Body of pancreas (tissue), 4 donors: ENCODE measurements around the gene DDX1. TPM values are rescaled to one million over a fixed set of nuclear protein-coding genes. Genes with fewer than 3 reads are reported as not detected.

Experiments used
- ATAC-seq: fragments of 150-250 bp; one replicate; pipeline ENCODE4 v1.9.1; 2016
- DNase-seq, 4 donors: peaks; one replicate each; pipeline ENCODE4 v3.0.0-alpha.2; 2019
- H3K27ac ChIP-seq, 4 donors: fragments of 200-600 bp; sonication (generic); 1 replicate in 3 of 4; 2 replicates in 1 of 4; pipeline versions ENCODE4 v1.5.1 to v1.6.1; 2016 to 2019; ENCODE audit warnings: mild to moderate bottlenecking in 1 of 4, mixed read lengths in 1 of 4, moderate library complexity in 1 of 4
- H3K27me3 ChIP-seq, 2 donors: fragments of 200-600 bp; sonication (generic); one replicate each; pipeline ENCODE4 v1.6.0; 2016; ENCODE audit warnings: mild to moderate bottlenecking in 1 of 2
- H3K36me3 ChIP-seq, 2 donors: fragments of 200-600 bp; sonication (generic); replicated peaks in 1 of 2; 2 replicates each; pipeline ENCODE4 v1.5.1; 2016; ENCODE audit warnings: low read depth in 2 of 2; ENCODE audit not compliant: insufficient read depth in 1 of 2
- H3K4me1 ChIP-seq: fragments of 200-600 bp; sonication (generic); one replicate; pipeline ENCODE4 v1.6.0; 2016
- H3K4me3 ChIP-seq, 2 donors: fragments of 200-600 bp; sonication (generic); 1 replicate in 1 of 2; 2 replicates in 1 of 2; pipeline ENCODE4 v1.5.1; 2016 to 2019
- H3K9me3 ChIP-seq, 3 donors: fragments of 200-600 bp; sonication (generic); 1 replicate in 2 of 3; 2 replicates in 1 of 3; pipeline ENCODE4 v1.5.1; 2016
- POLR2A ChIP-seq, 3 donors: fragments of 450-650 bp; IDR thresholded peaks; one replicate each; pipeline ENCODE4 v1.6.1; 2016; ENCODE audit warnings: antibody characterized with exemption in 3 of 3, mild to moderate bottlenecking in 2 of 3
- WGBS, 2 donors: methylation state at CpG; one replicate each; pipeline ENCODE4 v1.1.5; 2017; 5-methylcytosine and 5-hydroxymethylcytosine counted together
- intact Hi-C: fragments of 100-400 bp; cut with DNase I; formaldehyde crosslinking; loops from one replicate; pipeline ENCODE4 v1.15.1; 2023
- total RNA-seq, 2 donors: library from RNA; depleted of rRNA; stranded (reverse); fragments of >200 nt; gene quantifications; one replicate each; pipeline ENCODE4 v1.1.0, GENCODE V29; 2016
- TF ChIP-seq, protein P1 (sequence below), 7 experiments: fragments of 450-650 bp in 4 of 7; fragments of 200-600 bp in 3 of 7; sonication (generic) in 3 of 7; IDR thresholded peaks; one replicate each; pipeline ENCODE4 v1.5.1; 2016 to 2019; ENCODE audit warnings: antibody characterized with exemption in 7 of 7

Gene DDX1
- total RNA-seq, 2 donors from 2014 or later = 35.3 to 61.3 TPM

DNA sequence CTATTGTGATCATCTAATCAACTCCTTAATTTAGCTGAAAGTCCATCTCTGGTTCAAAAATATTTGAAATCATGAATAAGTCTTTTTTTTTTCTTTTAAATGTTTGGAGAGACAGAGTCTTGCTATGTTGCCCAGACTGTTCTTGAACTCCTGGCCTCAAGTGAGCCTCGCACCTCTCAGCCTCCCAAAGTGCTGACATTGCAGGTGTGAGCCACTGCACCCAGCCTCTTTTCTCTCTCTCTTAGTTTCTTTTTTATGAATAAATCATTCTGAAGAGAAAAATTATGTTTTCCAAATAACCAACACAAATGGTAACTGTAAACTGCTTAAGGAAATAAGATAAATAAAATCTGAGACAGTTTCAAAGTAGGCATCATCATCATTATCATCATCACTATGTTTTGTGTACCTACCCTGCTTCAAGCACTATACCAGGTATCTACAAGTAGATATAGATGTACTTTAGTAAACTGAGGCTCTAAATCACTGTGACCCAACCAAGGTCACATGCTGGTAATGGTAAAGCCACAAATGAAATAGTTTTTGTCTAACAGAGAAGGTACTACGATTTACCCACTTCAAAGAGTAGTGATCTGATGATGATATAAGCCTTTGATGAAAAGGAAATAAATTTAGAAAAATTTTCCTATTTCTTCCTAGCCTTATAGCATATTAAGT is 25.5 kb upstream of the DDX1 start:
- no peaks in the 10 kb centered on the region for H3K36me3 ChIP-seq
- TF ChIP-seq, protein P1, sequence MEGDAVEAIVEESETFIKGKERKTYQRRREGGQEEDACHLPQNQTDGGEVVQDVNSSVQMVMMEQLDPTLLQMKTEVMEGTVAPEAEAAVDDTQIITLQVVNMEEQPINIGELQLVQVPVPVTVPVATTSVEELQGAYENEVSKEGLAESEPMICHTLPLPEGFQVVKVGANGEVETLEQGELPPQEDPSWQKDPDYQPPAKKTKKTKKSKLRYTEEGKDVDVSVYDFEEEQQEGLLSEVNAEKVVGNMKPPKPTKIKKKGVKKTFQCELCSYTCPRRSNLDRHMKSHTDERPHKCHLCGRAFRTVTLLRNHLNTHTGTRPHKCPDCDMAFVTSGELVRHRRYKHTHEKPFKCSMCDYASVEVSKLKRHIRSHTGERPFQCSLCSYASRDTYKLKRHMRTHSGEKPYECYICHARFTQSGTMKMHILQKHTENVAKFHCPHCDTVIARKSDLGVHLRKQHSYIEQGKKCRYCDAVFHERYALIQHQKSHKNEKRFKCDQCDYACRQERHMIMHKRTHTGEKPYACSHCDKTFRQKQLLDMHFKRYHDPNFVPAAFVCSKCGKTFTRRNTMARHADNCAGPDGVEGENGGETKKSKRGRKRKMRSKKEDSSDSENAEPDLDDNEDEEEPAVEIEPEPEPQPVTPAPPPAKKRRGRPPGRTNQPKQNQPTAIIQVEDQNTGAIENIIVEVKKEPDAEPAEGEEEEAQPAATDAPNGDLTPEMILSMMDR (IDR thresholded peaks at IDR 0.05) = no peak
- no peak for TF ChIP-seq POLR2A (IDR thresholded peaks at IDR 0.05)
- no peak for ATAC-seq
- H3K27me3 ChIP-seq = no peaks in the 10 kb centered on the region
- no peaks in the 10 kb centered on the region for H3K9me3 ChIP-seq
- H3K27ac ChIP-seq = no peak overlapping the region
- intact Hi-C loops = no loop called here
- no peak overlapping the region for H3K4me3 ChIP-seq
- no peak for DNase-seq
- H3K4me1 ChIP-seq = peaks cover 5% of the 10 kb centered on the region
- WGBS, 2 donors = 0 to 26% methylated on average over 2 of the region's 2 CpGs

- 65 to 77% methylated on average over 6 of the region's 6 CpGs for WGBS, 2 donors
- TF ChIP-seq, protein P1 (IDR thresholded peaks at IDR 0.05) = no peak
- TF ChIP-seq POLR2A (IDR thresholded peaks at IDR 0.05) = no peak
- ATAC-seq = no peak
These were observed 24.8 kb upstream of the DDX1 start for GRCh38 chr2:15566912-15567311.

GRCh38 chr2:15568874-15569273 is 22.8 kb upstream of the DDX1 start:
- no peaks in the 10 kb centered on the region for H3K4me1 ChIP-seq
- no peaks in the 10 kb centered on the region for H3K36me3 ChIP-seq
- ATAC-seq (no peak), DNase-seq (no peak)
- no peak overlapping the region for H3K27ac ChIP-seq
- H3K27me3 ChIP-seq = no peaks in the 10 kb centered on the region
- WGBS, 2 donors = 88 to 94% methylated on average over 12 of the region's 12 CpGs
- no peak for TF ChIP-seq POLR2A (IDR thresholded peaks at IDR 0.05)
- intact Hi-C loops = no loop called here
- no peak overlapping the region for H3K4me3 ChIP-seq
- no peaks in the 10 kb centered on the region for H3K9me3 ChIP-seq

More at GRCh38 chr2:15566912-15567311, 24.8 kb upstream of the DDX1 start:
- H3K9me3 ChIP-seq = no peaks in the 10 kb centered on the region
- H3K27ac ChIP-seq = no peak overlapping the region
- H3K36me3 ChIP-seq = no peaks in the 10 kb centered on the region
- DNase-seq = no peak
- H3K4me3 ChIP-seq = no peak overlapping the region
- no peaks in the 10 kb centered on the region for H3K27me3 ChIP-seq
- intact Hi-C loops = no loop called here
- peaks cover 5% of the 10 kb centered on the region for H3K4me1 ChIP-seq

- intact Hi-C loops = no loop called here
- Histone ChIP-seq H3K4me3 (no peak overlapping the region), H3K27ac (no peak overlapping the region), H3K36me3 (no peaks in the 10 kb centered on the region), H3K9me3 (no peaks in the 10 kb centered on the region), H3K4me1 (no peaks in the 10 kb centered on the region), H3K27me3 (no peaks in the 10 kb centered on the region)
- TF ChIP-seq, protein P1 (IDR thresholded peaks at IDR 0.05) = no peak
- no peak for TF ChIP-seq POLR2A (IDR thresholded peaks at IDR 0.05)
- ATAC-seq (no peak), DNase-seq (no peak)
- WGBS, 2 donors = 71 to 72% methylated on average over 5 of the region's 5 CpGs
These were observed 21.6 kb upstream of the DDX1 start for GRCh38 chr2:15570104-15570503.

GRCh38 chr2:15571729-15572128 is 19.9 kb upstream of the DDX1 start:
- H3K27ac ChIP-seq = no peak overlapping the region
- ATAC-seq = no peak
- TF ChIP-seq POLR2A (IDR thresholded peaks at IDR 0.05) = no peak
- TF ChIP-seq, protein P1 (IDR thresholded peaks at IDR 0.05) = no peak
- H3K9me3 ChIP-seq = no peaks in the 10 kb centered on the region
- WGBS, 2 donors = 43 to 46% methylated on average over 3 of the region's 3 CpGs
- no peaks in the 10 kb centered on the region for H3K4me1 ChIP-seq
- DNase-seq = no peak
- intact Hi-C loops = no loop called here
- H3K36me3 ChIP-seq = no peaks in the 10 kb centered on the region
- H3K27me3 ChIP-seq = no peaks in the 10 kb centered on the region
- H3K4me3 ChIP-seq = no peak overlapping the region
